Head of caudate nucleus (tissue), 42 donors: ENCODE data around the gene VMP1.
"Not testable (repeated sequence)": the region's sequence is repeated elsewhere in the genome, so short reads cannot be mapped to it uniquely, and the experiment has no call there.

Source experiments
- DNase-seq, 42 donors: peaks; one replicate each; pipeline versions ENCODE4 v3.0.0 to v3.0.0-alpha.2; 2020 to 2021; ENCODE audit warnings: mixed read lengths in 7 of 42
- intact Hi-C: fragments of 100-400 bp; cut with DNase I; formaldehyde crosslinking; loops from one replicate; pipeline ENCODE4 v1.15.0; 2022

Gene VMP1

DNA sequence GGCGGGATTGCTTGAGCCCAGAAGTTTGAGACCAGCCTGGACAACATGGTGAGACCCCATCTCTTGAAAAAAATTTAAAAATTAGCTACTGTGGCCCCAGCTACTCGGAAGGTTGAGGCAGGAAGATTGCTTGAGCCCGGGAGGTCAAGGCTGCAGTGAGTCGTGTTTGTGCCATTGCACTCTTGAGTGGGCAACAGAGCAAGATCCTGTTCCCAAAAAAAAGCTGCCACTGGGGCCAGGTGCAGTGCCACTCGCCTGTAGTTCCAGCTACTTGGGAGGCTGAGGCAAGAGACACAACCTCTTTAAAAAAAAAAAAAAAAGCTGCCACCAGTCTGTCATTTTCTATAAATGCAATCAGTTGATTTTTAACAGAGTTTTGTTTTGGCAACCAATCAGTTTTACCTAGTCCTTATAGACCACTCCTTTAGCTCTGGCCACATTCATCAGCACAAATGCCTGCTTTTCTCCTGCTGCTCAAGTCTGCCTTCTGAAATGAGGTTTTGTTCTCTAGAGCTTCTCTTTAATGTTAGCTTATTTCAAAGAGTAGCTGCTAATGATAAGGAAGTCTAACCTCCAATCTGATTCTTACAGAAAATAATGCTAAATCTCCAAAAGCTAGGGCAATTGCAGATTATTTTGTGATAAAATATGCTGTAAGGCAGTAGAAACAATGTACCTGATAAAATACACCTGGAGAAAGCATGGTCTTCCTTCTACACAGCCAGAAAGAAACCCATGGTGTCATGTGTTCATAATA lies 120.4 kb downstream of the VMP1 start:
- intact Hi-C loops: no loop called here
- no peak for DNase-seq

- intact Hi-C loops: no loop called here
- no peak for DNase-seq
Measured at GRCh38 chr17:59828478-59828760, 121.0 kb downstream of the VMP1 start.

DNA sequence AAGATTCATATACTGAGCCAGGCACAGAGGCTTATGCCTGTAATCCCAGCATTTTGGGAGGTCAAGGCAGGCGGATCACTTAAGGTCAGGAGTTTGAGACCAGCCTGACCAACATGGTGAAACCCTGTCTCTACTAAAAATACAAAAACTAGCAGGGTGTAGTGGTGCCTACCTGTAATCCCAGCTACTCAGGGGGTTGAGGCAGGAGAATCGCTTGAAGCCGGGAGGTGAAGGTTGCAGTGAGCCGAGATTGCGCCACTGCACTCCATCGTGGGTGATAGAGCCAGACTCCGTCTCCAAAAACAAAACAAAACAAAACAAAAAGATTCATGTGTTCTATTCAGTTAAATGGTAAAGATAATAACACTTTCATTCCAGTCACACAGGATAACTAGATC lies 121.4 kb downstream of the VMP1 start:
- DNase-seq, intact Hi-C loops: not testable (repeated sequence)

DNA sequence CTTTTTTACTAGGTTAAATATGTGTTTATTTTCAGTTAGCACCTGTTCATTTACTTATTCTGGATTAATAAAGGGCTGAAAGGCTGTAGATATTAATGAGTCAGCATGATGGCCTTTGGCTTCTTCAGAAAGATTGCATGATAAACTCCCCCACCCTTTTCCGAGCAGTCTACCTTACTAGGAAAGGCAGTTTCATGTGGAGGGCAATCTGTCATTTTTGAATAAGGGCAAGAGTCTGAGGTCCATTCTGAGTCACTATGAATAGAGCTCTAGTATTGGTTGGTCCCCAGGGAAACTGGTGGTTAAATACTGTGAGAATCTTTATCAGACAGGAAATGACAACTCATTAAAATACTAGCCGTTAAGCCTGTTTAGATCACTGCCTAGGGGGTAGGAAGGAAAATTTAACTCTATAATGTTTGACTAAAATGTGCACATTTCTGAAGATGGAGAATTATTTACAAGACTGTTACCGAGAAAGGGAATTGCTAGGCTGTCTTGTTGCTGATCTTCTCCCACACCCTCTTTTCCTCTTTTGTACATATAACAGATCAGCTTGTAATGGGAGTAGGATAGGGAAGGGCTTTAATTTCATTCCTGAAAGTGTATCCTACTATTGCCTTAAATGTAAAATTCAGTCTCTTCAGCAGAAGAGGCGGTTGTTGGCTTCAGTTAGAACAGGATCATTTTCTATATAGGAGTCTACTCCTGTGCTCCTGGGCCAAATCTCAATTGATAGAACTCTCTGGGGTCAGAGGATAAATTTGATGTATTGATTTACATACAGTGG lies 122.0 kb downstream of the VMP1 start:
- intact Hi-C loops: no loop called here
- DNase-seq: no peak

DNA sequence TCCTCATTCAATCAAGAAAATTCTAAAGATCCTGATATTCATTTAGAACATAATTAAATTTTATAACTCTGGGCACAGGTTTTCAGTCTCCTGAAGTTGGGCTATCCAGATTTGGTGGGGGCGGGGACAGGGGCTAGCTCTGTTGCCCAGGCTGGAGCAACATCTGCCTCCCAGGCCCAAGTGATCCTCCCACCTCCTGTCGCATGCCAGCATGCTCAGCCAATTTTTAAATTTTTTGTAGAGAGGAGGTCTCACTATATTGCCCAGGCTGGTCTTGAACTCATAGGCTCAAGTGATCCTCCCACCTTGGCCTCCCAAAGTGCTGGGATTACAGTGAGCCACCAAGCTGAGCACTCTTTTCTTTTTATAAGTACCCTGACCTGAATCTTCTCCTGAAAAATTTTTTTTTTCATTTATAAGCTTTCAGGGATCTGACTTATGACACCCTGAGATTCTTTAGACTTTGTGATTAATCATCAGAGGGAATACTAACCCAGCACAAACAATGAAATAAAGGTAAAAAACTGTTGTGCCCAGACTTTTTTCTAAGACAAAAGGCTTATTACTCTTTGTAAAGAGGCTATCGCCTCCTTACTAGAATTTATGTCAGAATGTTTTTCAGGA lies 122.7 kb downstream of the VMP1 start:
- intact Hi-C loops: no loop called here
- no peak for DNase-seq

DNA sequence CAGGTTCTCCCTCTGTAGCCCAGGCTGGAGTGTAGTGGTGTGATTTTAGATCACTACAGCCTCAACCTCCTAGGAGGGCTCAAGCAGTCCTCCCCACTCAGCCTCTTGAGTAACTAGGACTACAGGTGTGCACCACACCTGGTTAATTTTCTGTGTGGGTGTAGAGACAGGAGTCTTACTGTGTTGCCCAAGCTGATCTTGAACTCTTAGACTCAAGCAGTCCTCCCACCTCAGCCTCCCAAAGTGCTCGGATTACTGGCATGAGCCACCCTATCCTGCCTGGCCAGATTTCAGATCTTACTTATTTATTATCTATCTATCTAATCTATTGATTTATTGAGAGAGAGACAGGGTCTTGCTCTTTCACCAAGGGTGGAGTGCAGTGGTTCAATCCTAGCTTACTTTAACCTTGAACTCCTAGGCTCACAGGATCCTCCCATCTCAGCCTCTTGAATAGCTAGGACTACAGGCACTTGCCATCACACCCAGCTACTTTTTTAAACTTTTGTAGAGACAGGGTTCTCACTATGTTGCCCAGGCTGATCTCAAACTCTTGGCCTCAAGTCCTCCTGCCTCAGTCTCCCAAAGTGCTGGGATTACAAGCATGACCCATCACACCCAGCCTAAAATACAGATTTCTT lies 123.5 kb downstream of the VMP1 start:
- intact Hi-C loops: no loop called here
- no peak for DNase-seq

DNA sequence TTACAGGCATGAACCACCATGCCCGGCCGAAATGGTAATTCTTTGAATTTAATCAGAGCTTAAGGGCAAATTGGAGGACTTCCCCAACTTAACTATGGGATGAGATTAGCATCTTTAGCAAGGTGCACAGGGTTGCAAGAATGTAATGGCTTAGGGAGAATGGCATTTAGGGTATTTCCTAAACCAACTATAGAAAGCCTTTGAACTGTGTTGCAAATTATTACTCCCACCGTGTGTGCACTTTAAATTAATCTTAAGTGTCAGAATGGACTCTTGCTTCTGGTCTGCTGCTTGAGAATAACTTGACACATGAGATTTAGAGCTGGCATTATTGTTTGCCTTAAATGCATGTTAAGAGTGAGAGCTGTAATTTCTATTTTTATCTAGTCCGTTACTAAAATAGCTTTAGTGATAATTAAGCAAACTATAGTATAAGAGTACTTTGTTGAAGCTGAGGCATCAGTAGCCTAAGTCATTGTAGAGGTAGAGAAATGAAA lies 125.5 kb downstream of the VMP1 start:
- intact Hi-C loops: no loop called here
- no peak for DNase-seq

DNA sequence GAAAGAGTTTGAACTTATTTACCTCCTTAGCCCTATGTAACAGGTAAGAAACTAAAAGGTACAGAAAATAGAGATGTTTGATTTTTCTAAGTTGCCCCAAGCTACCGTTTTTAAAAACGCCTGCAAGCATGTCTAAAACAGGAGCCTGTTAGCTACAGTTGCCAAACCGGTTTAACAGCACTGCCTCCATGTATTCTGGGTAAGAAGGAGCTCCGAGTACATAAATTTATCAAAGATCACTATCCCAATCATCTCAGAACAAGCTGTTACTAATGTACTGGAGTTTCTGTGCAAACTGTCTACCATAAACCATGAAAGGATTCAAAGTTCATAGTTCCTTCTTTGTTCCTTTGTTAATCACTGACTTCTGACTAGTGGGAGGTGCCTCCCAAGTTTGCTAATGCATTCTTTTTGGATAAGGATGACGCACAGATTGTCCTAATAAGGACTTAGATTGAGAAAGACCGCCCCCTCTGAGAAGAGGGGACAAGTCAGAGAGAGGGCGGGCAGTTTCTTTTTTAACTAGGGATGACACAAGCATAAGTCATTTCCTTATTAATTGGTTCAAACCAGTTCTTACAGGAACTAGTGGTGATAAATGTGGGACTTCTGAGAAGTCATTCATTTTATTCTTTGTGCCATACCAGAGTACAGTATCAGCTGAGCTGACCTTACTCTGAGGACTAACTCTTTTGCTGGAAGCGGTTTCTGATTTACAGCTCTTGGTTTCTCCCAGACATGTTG lies 130.0 kb downstream of the VMP1 start:
- intact Hi-C loops: no loop called here
- peak in 28 of 42 donors; percentile 22 to 88 (median 54) for DNase-seq

DNA sequence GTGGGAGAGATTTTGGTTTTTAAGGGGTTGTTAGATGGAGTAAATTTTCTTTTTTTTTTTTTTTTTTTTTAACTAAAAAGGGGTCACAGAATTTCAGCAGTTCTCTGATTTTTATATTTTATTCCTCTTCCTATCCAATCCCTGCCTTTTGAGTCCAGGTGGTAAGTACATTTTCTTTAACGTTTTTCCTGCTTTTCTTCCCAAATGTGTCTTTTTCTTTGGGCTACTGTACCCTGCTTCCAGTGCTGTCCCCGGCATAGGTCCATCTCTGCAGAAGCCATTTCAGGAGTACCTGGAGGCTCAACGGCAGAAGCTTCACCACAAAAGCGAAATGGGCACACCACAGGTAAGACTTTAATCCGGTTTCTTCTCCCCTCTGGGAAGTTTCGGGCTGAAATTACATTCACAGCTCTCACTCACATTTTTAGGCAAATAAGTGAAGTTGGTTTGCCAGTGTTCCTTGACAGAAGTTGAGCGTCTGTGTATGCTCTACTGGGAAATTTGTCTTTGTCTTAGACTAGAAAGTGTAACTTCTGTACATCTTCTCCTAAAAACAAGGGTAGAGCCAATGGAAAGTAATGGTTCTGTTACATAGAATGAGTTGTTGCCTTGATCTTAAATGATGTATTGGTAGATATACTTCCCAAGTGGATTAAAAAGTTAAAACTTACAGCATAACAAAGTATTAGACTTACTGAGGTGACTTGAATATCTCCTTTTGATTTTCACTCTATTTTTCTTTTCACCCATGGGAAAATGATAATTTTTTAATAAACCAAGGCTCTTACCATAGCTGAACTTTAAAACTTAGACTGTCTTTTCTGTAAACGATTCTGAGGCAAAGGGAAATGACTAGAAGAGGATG lies 130.8 kb downstream of the VMP1 start:
- intact Hi-C loops: no loop called here
- DNase-seq: no peak

DNA sequence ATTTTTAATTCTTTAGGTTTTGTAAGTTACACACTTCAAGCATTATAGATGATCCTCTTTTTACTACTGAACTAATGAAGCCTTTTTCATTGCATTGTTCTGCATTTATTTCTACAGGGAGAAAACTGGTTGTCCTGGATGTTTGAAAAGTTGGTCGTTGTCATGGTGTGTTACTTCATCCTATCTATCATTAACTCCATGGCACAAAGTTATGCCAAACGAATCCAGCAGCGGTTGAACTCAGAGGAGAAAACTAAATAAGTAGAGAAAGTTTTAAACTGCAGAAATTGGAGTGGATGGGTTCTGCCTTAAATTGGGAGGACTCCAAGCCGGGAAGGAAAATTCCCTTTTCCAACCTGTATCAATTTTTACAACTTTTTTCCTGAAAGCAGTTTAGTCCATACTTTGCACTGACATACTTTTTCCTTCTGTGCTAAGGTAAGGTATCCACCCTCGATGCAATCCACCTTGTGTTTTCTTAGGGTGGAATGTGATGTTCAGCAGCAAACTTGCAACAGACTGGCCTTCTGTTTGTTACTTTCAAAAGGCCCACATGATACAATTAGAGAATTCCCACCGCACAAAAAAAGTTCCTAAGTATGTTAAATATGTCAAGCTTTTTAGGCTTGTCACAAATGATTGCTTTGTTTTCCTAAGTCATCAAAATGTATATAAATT lies 132.3 kb downstream of the VMP1 start:
- no peak for DNase-seq

DNA sequence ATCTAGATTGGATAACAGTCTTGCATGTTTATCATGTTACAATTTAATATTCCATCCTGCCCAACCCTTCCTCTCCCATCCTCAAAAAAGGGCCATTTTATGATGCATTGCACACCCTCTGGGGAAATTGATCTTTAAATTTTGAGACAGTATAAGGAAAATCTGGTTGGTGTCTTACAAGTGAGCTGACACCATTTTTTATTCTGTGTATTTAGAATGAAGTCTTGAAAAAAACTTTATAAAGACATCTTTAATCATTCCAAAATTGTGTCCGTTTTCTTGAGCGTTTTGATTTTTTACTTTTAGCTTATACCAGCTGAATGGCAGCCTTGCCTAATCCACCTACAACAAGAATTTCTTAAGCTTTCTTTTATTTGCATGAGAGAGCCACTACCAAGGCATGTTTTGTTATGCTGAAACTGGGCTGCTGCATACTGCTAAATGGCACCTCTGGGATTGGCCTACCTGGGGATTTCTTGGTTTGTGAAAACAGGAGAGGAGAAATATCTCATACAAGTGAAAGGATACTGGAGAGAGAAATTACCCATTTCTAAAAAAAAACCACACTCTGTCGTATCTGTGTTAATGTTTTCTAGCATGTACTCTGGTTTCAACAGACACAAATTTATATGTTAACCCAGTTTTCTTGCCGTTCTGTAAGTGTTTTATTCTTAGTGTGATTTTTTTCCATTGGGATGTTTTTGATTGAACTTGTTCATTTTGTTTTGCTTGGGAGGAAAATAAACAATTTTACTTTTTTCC lies 133.1 kb downstream of the VMP1 start:
- intact Hi-C loops: no loop called here
- DNase-seq: no peak

More for the DNA sequence above, 132.3 kb downstream of the VMP1 start:
- intact Hi-C loops: no loop called here

DNA sequence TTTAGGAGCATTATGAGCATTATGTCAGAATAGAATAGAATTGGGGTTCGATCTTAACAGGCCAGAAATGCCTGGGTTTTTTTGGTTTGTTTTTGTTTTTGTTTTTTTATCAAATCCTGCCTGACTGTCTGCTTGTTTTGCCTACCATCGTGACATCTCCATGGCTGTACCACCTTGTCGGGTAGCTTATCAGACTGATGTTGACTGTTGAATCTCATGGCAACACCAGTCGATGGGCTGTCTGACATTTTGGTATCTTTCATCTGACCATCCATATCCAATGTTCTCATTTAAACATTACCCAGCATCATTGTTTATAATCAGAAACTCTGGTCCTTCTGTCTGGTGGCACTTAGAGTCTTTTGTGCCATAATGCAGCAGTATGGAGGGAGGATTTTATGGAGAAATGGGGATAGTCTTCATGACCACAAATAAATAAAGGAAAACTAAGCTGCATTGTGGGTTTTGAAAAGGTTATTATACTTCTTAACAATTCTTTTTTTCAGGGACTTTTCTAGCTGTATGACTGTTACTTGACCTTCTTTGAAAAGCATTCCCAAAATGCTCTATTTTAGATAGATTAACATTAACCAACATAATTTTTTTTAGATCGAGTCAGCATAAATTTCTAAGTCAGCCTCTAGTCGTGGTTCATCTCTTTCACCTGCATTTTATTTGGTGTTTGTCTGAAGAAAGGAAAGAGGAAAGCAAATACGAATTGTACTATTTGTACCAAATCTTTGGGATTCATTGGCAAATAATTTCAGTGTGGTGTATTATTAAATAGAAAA lies 133.8 kb downstream of the VMP1 start:
- intact Hi-C loops: not testable (repeated sequence)

GRCh38 chr17:59841882-59842263 lies 134.4 kb downstream of the VMP1 start:
- intact Hi-C loops, DNase-seq: not testable (repeated sequence)

More for the DNA sequence above, 133.8 kb downstream of the VMP1 start:
- not testable (repeated sequence) for DNase-seq

DNA sequence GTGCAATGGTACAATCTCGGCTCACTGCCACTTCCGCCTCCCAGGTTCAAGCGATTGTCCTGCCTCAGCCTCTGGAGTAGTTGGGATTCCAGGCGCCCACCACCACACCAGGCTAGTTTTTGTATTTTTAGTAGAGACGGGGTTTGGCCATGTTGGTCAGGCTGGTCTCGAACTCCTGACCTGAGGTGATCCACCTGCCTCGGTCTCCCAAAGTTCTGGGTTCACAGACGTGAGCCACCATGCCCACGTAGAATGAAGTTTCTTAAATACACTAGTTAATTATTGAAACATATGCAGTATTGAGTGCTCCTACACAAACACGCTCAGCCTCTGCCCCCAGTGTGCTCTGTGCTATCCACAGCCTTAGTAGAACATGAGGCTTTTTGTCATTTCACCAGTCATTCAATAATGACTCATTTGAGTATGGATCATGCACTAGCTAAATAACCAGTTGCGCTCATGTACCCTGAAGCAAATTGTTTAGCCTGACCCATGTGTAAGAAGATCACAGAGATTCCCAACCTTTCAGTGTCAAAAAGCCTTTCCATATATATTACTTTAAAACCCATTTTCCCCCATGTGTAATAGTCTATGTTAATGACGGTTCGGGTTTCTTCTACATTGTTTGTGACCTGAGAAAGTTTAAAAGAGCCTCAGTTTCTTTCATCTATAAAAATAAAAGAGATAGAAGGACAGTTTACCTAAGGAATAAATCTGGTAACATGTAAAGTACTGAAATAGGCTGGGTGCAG lies 135.6 kb downstream of the VMP1 start:
- intact Hi-C loops: no loop called here
- no peak for DNase-seq

- intact Hi-C loops: no loop called here
- DNase-seq: no peak
Measured at GRCh38 chr17:59844884-59845594, 137.6 kb downstream of the VMP1 start.
